MM.1S (cell line): ENCODE results near the gene MED16.

Experiments
- DNase-seq: peaks from one replicate; pipeline ENCODE4 v3.0.0-alpha.2; 2015
- H2AFZ ChIP-seq: fragments of 300-600 bp; sonication (generic); 2 replicates; pipeline ENCODE4 v1.6.0; 2016; ENCODE audit warnings: antibody characterized with exemption, low read length
- H3F3A ChIP-seq: fragments of 300-600 bp; sonication (generic); 2 replicates; pipeline ENCODE4 v1.6.1; 2016; ENCODE audit warnings: mild to moderate bottlenecking, antibody characterized with exemption, low read length, moderate library complexity, mixed read lengths; ENCODE audit not compliant: insufficient read depth
- H3K27ac ChIP-seq: fragments of 300-600 bp; sonication (generic); 2 replicates; pipeline ENCODE4 v1.5.1; 2016; ENCODE audit warnings: mild to moderate bottlenecking, low read length
- H3K27me3 ChIP-seq: fragments of 300-600 bp; sonication (generic); replicated peaks from 2 replicates; pipeline ENCODE4 v1.6.0; 2016; ENCODE audit warnings: low read length; ENCODE audit not compliant: insufficient read depth
- H3K36me3 ChIP-seq: fragments of 300-600 bp; sonication (generic); replicated peaks from 2 replicates; pipeline ENCODE4 v1.6.1; 2016; ENCODE audit warnings: mild to moderate bottlenecking, low read length, mixed read lengths; ENCODE audit not compliant: insufficient read depth
- H3K4me1 ChIP-seq: fragments of 300-600 bp; sonication (generic); 2 replicates; pipeline ENCODE4 v1.6.1; 2016; ENCODE audit warnings: low read length, mixed read lengths
- H3K4me2 ChIP-seq: fragments of 300-600 bp; sonication (generic); 2 replicates; pipeline ENCODE4 v1.6.0; 2016; ENCODE audit warnings: low read depth, low read length
- H3K4me3 ChIP-seq: fragments of 300-600 bp; sonication (generic); 2 replicates; pipeline ENCODE4 v1.5.1; 2016; ENCODE audit warnings: low read length, mixed read lengths
- H3K79me2 ChIP-seq: fragments of 300-600 bp; sonication (generic); 2 replicates; pipeline ENCODE4 v1.6.1; 2016; ENCODE audit warnings: mixed run types, low read length, mixed read lengths
- H3K9ac ChIP-seq: fragments of 300-600 bp; sonication (generic); 2 replicates; pipeline ENCODE4 v1.6.1; 2016; ENCODE audit warnings: low read length, mixed read lengths
- H3K9me2 ChIP-seq: fragments of 300-600 bp; sonication (generic); replicated peaks from 2 replicates; pipeline ENCODE4 v1.6.1; 2016; ENCODE audit warnings: mild to moderate bottlenecking, low read length, mixed read lengths; ENCODE audit not compliant: insufficient read depth
- H3K9me3 ChIP-seq: fragments of 300-600 bp; sonication (generic); replicated peaks from 2 replicates; pipeline ENCODE4 v1.6.1; 2016; ENCODE audit warnings: mild to moderate bottlenecking, low read length, mixed read lengths; ENCODE audit not compliant: insufficient read depth
- H4K20me1 ChIP-seq: fragments of 300-600 bp; sonication (generic); 2 replicates; pipeline ENCODE4 v1.6.1; 2016; ENCODE audit warnings: mild to moderate bottlenecking, low read length, moderate library complexity, mixed read lengths; ENCODE audit not compliant: insufficient read depth
- EZH2 ChIP-seq: fragments of 300-600 bp; sonication (generic); optimal IDR thresholded peaks from 2 replicates; pipeline ENCODE3; 2017; ENCODE audit warnings: low read depth, mild to moderate bottlenecking, antibody characterized with exemption, low read length, mixed read lengths
- EZH2phosphoT487 ChIP-seq: fragments of 300-600 bp; sonication (generic); IDR thresholded peaks from 2 replicates; pipeline ENCODE4 v1.6.1; 2018; ENCODE audit warnings: antibody characterized with exemption, low read length
- TF ChIP-seq, protein P1 (sequence below): fragments of 300-600 bp; sonication (generic); IDR thresholded peaks from 2 replicates; pipeline ENCODE4 v1.5.1; 2016; ENCODE audit warnings: antibody characterized with exemption, low read length, mixed read lengths

The MED16 gene

DNA sequence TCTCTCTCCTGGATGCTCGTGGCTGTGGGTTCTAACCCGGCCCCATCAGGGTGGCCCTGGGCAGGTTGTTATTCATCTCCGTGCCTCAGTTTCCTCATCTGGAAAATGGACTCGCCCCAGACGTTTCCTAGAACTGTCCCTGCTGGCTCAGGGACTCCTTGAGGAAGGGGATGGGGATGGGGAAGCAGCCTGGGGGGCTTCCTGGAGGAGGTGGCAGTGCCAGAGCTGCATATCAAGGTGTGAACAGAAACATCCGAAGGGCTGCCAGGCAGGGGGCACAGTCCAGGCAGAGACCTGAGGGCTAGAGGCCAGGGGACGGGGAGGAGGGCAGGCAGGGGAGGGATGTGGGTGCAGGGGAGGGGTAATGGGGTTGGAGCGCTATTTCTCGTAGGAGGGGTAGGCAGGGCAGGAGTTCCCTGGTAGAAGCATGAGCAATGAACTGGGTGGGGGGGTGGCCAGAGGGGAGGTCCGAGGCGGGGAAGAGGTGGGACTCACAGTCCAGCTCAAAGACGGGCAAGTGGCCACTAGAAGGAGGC, 44.5 kb downstream of the MED16 start:
- TF ChIP-seq, protein P1, sequence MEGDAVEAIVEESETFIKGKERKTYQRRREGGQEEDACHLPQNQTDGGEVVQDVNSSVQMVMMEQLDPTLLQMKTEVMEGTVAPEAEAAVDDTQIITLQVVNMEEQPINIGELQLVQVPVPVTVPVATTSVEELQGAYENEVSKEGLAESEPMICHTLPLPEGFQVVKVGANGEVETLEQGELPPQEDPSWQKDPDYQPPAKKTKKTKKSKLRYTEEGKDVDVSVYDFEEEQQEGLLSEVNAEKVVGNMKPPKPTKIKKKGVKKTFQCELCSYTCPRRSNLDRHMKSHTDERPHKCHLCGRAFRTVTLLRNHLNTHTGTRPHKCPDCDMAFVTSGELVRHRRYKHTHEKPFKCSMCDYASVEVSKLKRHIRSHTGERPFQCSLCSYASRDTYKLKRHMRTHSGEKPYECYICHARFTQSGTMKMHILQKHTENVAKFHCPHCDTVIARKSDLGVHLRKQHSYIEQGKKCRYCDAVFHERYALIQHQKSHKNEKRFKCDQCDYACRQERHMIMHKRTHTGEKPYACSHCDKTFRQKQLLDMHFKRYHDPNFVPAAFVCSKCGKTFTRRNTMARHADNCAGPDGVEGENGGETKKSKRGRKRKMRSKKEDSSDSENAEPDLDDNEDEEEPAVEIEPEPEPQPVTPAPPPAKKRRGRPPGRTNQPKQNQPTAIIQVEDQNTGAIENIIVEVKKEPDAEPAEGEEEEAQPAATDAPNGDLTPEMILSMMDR: no peak
- TF ChIP-seq EZH2: no peak
- no peak for TF ChIP-seq EZH2phosphoT487
- no peaks in the 10 kb centered on the region for H3K9me2 ChIP-seq
- H3K27ac ChIP-seq: no peak overlapping the region
- H2AFZ ChIP-seq: no peak overlapping the region
- H3K4me1 ChIP-seq: peaks cover 8% of the 10 kb centered on the region; the same call in 1 of the 2 replicates
- H3K27me3 ChIP-seq: peaks cover 89% of the 10 kb centered on the region
- DNase-seq: no peak
- H3K79me2 ChIP-seq: no peaks in the 10 kb centered on the region
- H3K9ac ChIP-seq: no peak overlapping the region
- no peak overlapping the region for H3K4me2 ChIP-seq
- H3K36me3 ChIP-seq: no peaks in the 10 kb centered on the region
- no peaks in the 10 kb centered on the region for H4K20me1 ChIP-seq
- H3K9me3 ChIP-seq: no peaks in the 10 kb centered on the region
- H3K4me3 ChIP-seq: no peak overlapping the region
- H3F3A ChIP-seq: peaks cover 9% of the 10 kb centered on the region

DNA sequence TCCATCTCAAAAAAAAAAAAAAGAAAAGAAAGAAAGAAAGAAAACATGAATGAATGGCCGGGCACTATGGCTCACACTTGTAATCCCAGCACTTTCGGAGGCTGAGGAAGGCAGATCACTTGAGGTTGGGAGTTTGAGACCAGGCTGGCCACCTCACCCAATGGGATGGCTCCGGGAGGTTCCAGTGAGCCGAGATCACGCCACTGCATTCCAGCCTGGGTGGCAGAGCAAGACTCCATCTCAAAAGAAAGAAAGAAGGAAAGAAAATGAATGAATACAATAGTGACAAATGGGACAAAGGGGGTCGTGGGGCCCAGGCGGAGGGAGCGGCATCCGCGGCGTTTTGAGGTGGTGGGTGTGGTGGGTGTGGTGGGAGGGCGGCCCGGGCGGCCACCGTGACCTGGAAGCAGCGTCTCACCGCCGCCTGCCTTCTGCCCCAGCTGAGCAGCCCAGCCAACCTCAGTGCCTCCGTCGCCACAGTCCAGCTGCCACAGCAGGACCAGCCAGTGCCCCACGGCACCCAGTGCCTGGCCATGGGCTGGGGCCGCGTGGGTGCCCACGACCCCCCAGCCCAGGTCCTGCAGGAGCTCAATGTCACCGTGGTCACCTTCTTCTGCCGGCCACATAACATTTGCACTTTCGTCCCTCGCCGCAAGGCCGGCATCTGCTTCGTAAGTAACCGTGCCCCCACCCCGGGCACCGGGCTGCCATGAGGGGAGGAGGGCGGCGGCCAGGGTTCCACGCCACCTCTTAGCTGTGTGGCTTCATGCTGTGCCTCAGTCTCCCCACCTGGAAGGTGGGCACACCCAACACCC, 47.1 kb downstream of the MED16 start:
- no peaks in the 10 kb centered on the region for H3K36me3 ChIP-seq
- no peak overlapping the region for H3K27ac ChIP-seq
- H4K20me1 ChIP-seq: no peaks in the 10 kb centered on the region
- peaks cover 81% of the 10 kb centered on the region for H3K27me3 ChIP-seq
- no peak overlapping the region for H3K4me3 ChIP-seq
- no peak for TF ChIP-seq EZH2phosphoT487
- TF ChIP-seq EZH2: no peak
- TF ChIP-seq, protein P1: no peak
- H3F3A ChIP-seq: peaks cover 9% of the 10 kb centered on the region
- no peaks in the 10 kb centered on the region for H3K9me3 ChIP-seq
- no peaks in the 10 kb centered on the region for H3K9me2 ChIP-seq
- peak overlapping the region; percentile 49; the same call in 1 of the 2 replicates for H3K4me2 ChIP-seq
- no peak overlapping the region for H2AFZ ChIP-seq
- H3K79me2 ChIP-seq: no peaks in the 10 kb centered on the region
- no peak overlapping the region for H3K9ac ChIP-seq
- peaks cover 8% of the 10 kb centered on the region; the same call in 1 of the 2 replicates for H3K4me1 ChIP-seq
- DNase-seq: no peak

DNA sequence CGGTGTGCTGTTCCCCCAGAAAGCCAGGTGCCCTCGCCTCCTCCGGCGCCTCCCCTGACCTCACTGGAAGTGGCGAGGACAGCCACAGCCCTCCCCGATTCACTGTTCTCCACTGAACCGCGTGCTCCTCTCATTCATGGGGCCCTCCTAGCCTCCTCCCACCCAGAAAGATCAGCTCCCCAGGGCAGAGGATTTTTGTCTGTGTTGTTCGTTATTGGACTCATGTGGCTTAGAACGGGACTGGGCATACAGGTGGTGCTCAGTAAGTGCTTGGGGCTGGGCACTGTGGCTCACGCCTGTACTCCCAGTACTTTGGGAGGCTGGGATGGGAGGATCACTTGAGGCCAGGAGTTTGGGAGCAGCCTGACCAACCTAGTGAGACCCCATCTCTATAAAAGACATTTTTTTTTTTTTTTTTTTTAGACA, 48.4 kb downstream of the MED16 start:
- Histone ChIP-seq H3K4me3 (no peak overlapping the region), H3K27me3 (peaks cover 81% of the 10 kb centered on the region), H3K79me2 (no peaks in the 10 kb centered on the region), H3K4me2 (0 out of 2 replicates have a peak overlapping the region, but pooled peaks have one; percentile 16), H3K9me2 (no peaks in the 10 kb centered on the region), H4K20me1 (no peaks in the 10 kb centered on the region), H3K9me3 (no peaks in the 10 kb centered on the region), H3F3A (peaks cover 9% of the 10 kb centered on the region), H3K27ac (no peak overlapping the region), H3K36me3 (no peaks in the 10 kb centered on the region), H2AFZ (no peak overlapping the region), H3K9ac (no peak overlapping the region), H3K4me1 (peaks cover 8% of the 10 kb centered on the region; the same call in 1 of the 2 replicates)
- no peak for DNase-seq
- TF ChIP-seq EZH2phosphoT487: no peak
- TF ChIP-seq, protein P1: no peak
